HG02798 (cell line): ENCODE measurements around the gene MIPOL1.
"Not testable (repeated sequence)": the region's sequence is repeated elsewhere in the genome, so short reads cannot be mapped to it uniquely, and the experiment has no call there.

Experiments used
- ATAC-seq: cut with Tn5 transposase; IDR thresholded peaks from one replicate; pipeline ENCODE4 v1.9.1; 2021; ENCODE audit warnings: mild to moderate bottlenecking; ENCODE audit not compliant: unreplicated experiment, poor library complexity

MIPOL1 gene

GRCh38 chr14:37493606-37494005 is 295.9 kb downstream of the MIPOL1 start:
- ATAC-seq, result no peak

GRCh38 chr14:37497422-37497821 is 299.7 kb downstream of the MIPOL1 start:
- no peak for ATAC-seq

- no peak for ATAC-seq
These were observed 304.1 kb downstream of the MIPOL1 start for GRCh38 chr14:37501877-37502276.

- ATAC-seq, result no peak
These were observed 310.8 kb downstream of the MIPOL1 start for GRCh38 chr14:37508503-37508902.

GRCh38 chr14:37512173-37512572 is 314.4 kb downstream of the MIPOL1 start:
- ATAC-seq, result no peak

- ATAC-seq, result no peak
These were observed 318.0 kb downstream of the MIPOL1 start for GRCh38 chr14:37515771-37516170.

- ATAC-seq, result no peak
These were observed 329.3 kb downstream of the MIPOL1 start for GRCh38 chr14:37526994-37527393.

- no peak for ATAC-seq
These were observed 342.3 kb downstream of the MIPOL1 start for GRCh38 chr14:37539992-37540391.

GRCh38 chr14:37544407-37544806 is 346.7 kb downstream of the MIPOL1 start:
- ATAC-seq, result no peak

- no peak for ATAC-seq
These were observed 347.4 kb downstream of the MIPOL1 start for GRCh38 chr14:37545174-37545573.

- no peak for ATAC-seq
These were observed 349.1 kb downstream of the MIPOL1 start for GRCh38 chr14:37546621-37547447.

GRCh38 chr14:37550511-37550910 is 352.8 kb downstream of the MIPOL1 start:
- ATAC-seq, result no peak

GRCh38 chr14:37551119-37551518 is 353.4 kb downstream of the MIPOL1 start:
- no peak for ATAC-seq

GRCh38 chr14:37553935-37554550 is 356.3 kb downstream of the MIPOL1 start:
- no peak for ATAC-seq

GRCh38 chr14:37555596-37555995 is 357.9 kb downstream of the MIPOL1 start:
- ATAC-seq, result not testable (repeated sequence)

- ATAC-seq, result no peak
These were observed 361.0 kb downstream of the MIPOL1 start for GRCh38 chr14:37558740-37559139.

- ATAC-seq, result no peak
These were observed 361.6 kb downstream of the MIPOL1 start for GRCh38 chr14:37559386-37559785.

- no peak for ATAC-seq
These were observed 365.5 kb downstream of the MIPOL1 start for GRCh38 chr14:37563189-37563588.

- ATAC-seq, result no peak
These were observed 367.8 kb downstream of the MIPOL1 start for GRCh38 chr14:37565550-37565949.

GRCh38 chr14:37566811-37567371 is 369.2 kb downstream of the MIPOL1 start:
- ATAC-seq, result no peak

- ATAC-seq, result no peak
These were observed 372.0 kb downstream of the MIPOL1 start for GRCh38 chr14:37569729-37570128.
